NT2/D1 (cell line): ENCODE data around the gene TTC3.

ENCODE experiments used
- YY1 ChIP-seq: IDR thresholded peaks from 2 replicates; pipeline ENCODE4 v1.6.1; 2011; ENCODE audit not compliant: insufficient read length, insufficient read depth
- ZNF274 ChIP-seq: IDR thresholded peaks from 2 replicates; pipeline ENCODE4 v1.6.1; 2011; ENCODE audit warnings: mild to moderate bottlenecking, low read depth, low read length

DNA sequence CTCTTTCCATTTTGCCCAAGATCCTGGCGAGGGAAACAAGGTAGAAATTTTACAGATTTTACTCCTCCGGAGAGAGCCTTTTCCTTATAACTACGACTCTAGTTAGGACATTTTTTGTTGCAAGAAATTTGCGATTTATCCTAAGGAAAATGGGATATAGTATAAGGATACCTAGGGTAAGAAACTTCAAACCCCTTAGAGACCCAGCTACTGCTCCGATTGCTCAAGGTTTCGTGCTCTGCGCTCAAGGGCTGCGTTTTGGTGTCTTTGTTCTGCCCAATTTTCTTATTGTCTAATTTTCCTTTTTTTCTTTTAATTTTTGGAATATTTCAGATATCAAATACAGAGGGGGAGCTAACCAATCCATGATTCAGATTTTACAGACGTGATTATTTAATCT is 1.5 kb downstream of the TTC3 start:
- TF ChIP-seq ZNF274 (no peak), YY1 (no peak)
